GM19351 (cell line): ENCODE measurements around the gene NRXN3.
"Not testable (repeated sequence)": the region's sequence is repeated elsewhere in the genome, so short reads cannot be mapped to it uniquely, and the experiment has no call there.

Experiments used
- ATAC-seq: cut with Tn5 transposase; IDR thresholded peaks from one replicate; pipeline ENCODE4 v1.9.1; 2021; ENCODE audit warnings: mild to moderate bottlenecking, moderate library complexity; ENCODE audit not compliant: unreplicated experiment

Gene NRXN3

DNA sequence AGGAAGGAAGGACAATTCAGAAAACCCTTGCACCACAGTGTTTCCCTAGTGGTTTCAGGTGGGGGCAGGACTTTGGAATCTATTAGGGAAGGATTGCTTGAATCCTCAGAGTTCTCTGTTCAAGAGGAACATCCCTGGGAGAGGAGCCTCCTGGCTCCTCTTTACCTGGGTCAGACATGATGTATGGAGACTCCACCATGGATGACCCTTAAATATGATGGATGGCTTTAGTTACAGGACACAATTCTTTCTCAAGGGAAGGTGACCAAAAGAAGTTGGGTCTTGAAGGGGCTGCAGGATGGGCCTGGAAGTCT lies 396.6 kb downstream of the NRXN3 start:
- peak; percentile 15 for ATAC-seq

DNA sequence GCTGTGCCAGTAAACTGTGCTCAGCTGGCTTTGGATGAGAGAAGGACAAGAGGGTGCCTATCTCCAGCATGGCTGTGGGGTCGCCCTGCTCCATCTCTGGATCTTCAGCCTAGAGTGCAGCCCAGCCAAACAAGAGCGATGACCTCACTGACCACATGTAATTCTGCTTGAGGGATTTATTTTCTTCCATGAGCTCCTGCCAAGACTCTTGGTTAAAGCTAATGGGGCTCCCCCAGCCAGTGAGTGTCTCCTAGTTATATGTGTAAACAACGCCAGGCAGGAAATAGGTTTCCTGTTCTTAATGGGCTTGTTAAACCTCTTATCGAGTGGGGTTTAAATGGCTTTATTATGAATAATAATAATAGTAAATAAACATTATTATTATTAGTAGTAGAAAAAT lies 397.2 kb downstream of the NRXN3 start:
- ATAC-seq: no peak

DNA sequence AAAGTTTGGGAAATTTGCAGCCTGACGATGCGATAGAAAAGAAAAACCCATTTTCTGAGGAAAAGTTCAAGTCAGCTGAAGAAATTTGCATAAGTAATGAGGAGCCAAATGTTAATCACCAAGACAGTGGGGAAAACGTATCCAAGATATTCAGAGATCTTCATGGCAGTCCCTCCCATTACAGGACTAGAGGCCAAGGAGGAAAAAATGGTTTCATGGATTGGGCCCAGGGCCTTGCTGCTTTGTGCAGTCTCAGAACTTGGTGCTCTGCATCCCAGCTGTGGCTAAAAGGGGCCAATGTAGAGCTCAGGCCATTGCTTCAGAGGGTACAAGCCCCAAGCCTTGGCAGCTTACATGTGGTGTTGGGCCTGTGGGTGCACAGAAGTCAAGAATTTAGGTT lies 403.6 kb downstream of the NRXN3 start:
- ATAC-seq: not testable (repeated sequence)

DNA sequence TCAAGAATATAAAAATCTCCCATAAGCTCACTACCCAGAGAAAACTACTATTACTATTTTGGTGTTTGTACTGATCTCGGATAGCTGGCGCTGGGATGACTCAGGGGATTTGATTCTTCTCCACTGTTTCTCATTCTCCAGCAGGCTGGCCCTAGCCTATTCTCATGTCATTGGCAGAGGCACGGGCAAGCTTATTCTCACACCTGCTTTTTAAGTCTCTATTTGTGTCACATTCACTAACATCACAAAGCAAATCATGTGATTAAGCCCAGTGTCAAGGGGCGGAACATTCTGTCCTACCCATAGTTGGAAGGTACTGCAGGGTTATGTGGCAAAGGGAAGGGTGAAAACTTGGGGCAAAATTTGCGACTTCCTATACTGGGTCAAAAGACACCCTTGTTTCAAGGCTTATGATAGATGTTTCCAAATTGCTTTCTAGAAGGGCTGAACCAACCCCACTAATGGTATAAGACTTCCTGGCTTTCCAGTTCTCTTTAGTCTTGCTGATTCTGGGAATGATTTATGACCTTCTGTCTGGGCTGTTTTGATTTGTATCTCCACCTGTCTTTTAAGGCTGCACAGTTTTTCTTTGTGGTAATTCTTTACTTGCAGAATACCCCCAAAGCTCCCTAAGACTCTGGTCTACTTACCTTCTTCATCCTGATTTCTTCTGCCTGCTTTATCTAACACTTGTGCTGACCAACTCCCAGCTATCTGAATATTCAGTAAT lies 406.4 kb downstream of the NRXN3 start:
- ATAC-seq: no peak

DNA sequence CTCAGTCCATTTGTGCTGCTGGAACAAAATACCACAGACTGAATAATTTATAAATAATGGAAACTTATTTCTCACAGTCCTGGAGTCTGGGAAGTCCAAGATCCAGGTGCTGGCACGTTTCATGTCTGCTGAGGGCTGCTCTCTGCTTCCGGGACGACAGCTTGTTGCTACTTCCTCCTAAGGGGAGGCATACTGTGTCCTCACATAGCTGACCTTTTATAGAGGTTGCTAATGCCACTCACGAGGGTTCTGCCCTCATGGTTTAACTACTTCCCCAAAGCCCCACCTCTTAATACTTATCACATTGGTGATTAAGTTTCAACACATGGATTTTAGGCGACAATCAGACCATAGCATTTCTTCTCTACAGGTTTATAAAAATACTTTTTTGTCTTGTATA lies 411.1 kb downstream of the NRXN3 start:
- no peak for ATAC-seq

- no peak for ATAC-seq
Measured at GRCh38 chr14:78586681-78587080, 416.5 kb downstream of the NRXN3 start.

DNA sequence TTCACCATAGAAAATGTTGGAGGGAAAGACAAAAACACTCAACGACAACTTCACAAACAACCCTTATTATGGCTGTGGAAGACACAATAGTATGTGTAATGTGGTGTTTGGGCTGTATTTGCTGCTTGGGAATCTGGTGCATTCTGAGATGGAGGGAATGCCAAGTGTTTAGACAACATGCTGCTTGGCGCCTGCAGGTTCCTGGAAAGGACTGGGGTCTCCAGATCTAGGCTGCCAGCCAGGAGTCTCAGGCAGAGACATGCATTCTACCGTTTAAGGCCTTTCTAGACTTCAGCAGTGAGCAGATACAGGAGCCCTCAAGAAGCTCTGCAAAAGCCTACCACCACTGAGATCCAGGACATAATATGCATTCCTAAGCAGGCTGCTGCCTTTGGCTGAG lies 418.7 kb downstream of the NRXN3 start:
- ATAC-seq: no peak

DNA sequence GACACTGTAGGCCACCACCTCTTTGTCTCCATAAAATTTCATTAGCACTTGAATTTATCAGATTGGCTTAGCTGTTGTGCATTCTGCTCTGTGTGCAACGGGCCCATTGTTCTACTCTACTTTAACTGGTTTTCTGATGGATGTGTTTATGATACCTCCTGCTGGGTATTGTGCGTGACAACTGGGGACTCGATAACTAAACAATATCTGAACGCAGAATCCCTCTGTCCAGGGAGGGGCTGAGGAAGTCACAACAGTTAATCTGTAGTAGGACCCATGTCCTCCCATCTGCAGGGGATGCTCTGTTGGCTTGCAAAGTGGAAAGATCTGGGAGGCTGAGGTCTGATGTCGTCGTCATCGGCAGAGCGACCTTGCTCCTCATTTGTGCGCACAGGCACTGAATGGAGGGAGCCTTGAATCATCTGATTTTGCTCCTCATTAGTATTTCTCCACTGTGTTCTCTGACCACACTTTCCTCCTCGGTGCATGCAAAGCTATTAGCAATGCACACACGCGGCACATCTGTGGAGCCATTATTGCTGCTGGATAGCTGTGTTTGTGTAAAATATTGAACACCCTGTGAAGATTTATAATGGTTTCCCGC lies 422.5 kb downstream of the NRXN3 start:
- no peak for ATAC-seq

GRCh38 chr14:78593949-78594348 lies 423.8 kb downstream of the NRXN3 start:
- ATAC-seq: no peak

DNA sequence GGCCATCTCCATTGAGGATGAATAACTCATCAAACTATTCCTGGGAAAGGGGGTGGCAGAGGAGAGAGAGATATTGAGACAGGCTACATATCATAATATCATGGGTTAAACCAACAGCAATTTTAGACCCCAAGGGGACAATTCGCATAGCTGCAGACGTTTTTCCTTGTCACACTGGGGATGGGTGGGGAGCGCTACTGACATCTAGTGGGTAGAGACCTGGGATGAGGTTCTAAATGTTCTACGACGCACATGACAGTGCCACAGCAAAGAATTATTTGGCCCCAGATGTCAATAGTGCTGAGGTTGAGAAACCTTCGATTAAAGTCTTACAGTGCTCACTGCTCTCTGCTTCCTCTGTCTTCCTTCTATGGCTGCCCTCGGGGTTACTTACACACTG lies 425.6 kb downstream of the NRXN3 start:
- no peak for ATAC-seq

DNA sequence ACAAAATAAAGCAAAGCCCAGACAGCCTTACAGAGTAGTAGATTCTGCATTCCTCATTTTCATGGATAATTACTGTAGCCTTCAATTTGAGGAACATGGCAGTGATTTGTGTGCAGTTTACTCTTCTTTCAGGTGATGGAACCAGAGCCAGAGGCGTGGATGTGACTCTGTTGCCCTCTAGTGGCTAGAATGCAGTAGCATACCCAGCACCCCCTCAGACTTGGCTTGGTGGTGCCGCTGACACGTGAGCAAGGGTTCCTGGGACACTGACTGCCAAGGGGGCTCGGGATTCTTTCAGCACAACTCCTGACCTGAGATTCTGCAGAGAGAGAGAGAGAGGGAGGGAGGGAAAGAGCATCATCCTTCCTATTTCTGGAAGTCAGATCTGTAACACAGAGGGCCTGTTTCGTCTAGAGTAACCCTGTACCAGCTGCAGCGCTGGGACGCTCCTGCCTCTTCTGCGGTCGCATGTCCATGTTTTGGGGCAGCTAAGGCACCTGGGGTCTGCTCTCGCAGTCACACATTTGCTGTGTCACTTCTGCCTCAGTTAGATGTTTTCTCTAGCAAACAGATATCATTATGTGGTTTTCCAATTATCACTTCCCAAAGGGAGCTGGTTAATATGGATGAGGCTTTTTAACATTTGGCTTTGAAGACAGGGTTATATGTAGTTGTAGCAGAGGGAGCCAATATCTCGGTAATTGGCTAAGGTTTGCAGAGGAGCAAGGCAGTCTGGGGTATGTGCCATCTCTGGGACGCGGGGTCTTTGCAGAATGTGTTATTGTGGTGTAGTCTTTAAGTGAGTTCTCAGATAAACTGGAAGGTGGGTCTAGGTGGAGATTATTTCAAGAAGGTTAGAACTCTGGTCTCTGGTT lies 428.1 kb downstream of the NRXN3 start:
- ATAC-seq: peak; percentile 96

- no peak for ATAC-seq
Measured at GRCh38 chr14:78605025-78605762, 435.0 kb downstream of the NRXN3 start.

DNA sequence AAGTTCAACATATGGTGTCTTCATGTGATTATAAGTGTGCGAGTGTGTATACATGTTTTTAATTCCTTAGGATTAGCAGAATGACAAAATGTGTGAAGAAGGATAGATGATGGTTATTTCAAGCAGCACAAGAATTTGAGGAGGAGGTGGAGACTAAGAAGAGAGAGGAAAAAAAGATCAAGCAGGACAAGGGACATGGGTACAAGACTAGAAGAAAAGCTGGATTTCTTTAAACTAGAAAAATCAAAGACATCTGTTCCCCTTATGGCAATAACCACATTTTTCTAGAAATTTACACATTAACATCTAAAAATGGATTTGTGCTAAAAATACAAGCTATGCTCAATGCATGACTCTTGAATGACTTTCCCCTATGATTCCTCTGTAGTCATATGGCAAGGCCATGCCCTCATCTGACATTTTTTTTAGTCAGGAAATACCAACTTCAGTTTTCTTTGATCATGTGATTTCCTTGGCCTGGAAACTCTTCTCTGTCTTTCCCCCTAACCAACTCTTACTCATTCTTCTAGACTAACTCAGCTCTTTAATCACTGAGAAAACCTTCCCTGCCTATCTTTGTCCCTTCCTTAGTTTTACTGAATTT lies 435.8 kb downstream of the NRXN3 start:
- no peak for ATAC-seq

GRCh38 chr14:78608998-78609787 lies 439.0 kb downstream of the NRXN3 start:
- no peak for ATAC-seq

GRCh38 chr14:78610994-78611393 lies 440.8 kb downstream of the NRXN3 start:
- no peak for ATAC-seq

- no peak for ATAC-seq
Measured at GRCh38 chr14:78611796-78612571, 441.8 kb downstream of the NRXN3 start.

GRCh38 chr14:78612666-78613065 lies 442.5 kb downstream of the NRXN3 start:
- ATAC-seq: no peak

DNA sequence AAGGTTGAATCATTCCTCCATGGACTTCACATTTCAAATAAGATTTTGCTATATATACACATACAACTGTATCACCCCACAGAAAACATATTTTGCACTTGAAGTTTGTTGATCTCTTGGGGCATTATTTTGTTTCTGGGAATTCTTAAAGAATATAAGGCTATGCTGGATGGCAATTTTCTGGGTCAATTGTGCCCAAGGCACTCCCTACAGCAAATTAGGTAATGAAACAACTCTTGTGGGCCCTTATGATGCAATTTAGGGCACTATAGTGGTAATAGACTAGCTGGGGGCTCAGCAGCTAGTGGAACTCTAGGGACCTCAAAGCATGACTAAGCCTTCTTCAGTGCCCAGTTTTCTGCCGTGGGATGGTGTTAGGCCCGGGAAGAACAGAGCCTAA lies 444.4 kb downstream of the NRXN3 start:
- no peak for ATAC-seq

- no peak for ATAC-seq
Measured at GRCh38 chr14:78617735-78618134, 447.6 kb downstream of the NRXN3 start.
